HG02943 (cell line): ENCODE results near the gene C19orf44.
"Not testable (repeated sequence)": the region's sequence is repeated elsewhere in the genome, so short reads cannot be mapped to it uniquely, and the experiment has no call there.

Experiments used
- ATAC-seq: cut with Tn5 transposase; IDR thresholded peaks from one replicate; pipeline ENCODE4 v1.9.1; 2021; ENCODE audit warnings: mild to moderate bottlenecking, low read depth, moderate library complexity; ENCODE audit not compliant: unreplicated experiment

C19orf44 gene

GRCh38 chr19:16530540-16531379, 34.6 kb downstream of the C19orf44 start:
- ATAC-seq, result no peak

GRCh38 chr19:16531380-16531669, 35.1 kb downstream of the C19orf44 start:
- ATAC-seq, result no peak

DNA sequence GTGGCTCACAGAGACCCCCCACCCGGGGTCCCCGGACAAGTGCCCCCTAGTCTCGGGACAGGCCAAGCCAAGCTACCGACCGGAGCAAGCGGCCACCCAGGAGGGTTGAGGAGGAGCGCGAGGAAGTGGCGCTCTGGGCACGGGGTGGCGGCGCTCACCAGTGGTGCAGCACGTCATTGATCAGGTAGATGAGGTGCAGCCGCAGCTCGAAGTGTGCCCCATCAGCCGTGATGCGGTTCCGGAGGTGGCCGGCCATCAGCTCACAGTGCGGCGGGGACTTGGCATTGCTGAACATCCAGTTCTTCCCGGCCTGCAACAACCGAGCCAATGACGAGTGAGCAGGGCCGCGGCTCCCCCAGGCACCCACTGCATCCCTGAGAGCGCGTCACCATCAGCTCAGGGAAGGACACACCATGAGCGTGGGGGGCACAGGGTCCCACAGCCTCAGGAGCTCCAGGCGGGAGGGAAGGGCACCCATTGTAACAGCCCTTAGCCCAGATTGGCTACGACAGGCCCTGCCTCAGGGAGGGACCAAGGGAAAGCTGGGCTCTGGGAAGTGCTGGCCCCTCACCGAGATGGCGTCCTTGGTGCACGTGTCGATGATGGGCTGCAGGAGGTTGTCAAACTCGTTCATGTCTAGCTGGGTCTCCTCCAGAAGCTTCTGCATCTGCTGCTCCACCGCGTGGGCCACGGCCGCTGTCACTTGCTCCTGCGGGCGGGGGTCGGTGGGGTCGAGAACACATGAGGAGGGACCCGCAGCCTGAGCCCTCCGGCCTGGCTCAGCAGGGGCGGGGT, 36.4 kb downstream of the C19orf44 start:
- ATAC-seq, result no peak

- no peak for ATAC-seq
Observed at GRCh38 chr19:16535381-16535780, 39.2 kb downstream of the C19orf44 start.

- ATAC-seq, result no peak
Observed at GRCh38 chr19:16536130-16536529, 39.9 kb downstream of the C19orf44 start.

- ATAC-seq, result no peak
Observed at GRCh38 chr19:16537111-16537510, 40.9 kb downstream of the C19orf44 start.

GRCh38 chr19:16540948-16541347, 44.8 kb downstream of the C19orf44 start:
- ATAC-seq, result no peak

DNA sequence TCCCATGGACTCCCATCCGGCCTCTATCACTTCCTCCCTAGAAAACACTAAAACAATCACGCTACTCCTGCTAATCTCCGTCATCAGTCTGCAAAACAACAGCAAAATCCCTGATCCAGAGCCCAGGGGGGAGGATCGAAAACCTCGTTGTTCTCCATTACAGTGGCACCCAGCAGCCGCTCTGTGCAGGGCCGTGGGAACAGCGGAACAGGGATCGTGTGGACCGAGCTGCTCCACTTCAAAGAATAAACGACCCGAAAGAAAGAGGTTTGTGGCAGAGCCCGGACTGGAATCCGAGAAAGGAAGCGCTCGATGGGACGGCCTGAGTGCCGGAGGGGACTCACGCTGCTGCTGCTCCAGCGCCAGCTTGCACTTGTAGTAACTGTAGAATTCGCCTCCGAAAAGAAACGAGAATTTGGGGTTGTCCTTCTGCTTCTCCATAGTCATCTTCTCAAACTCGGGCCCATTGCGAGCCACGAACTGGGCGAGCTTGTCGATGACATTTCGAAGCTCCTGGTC, 45.4 kb downstream of the C19orf44 start:
- ATAC-seq, result no peak

GRCh38 chr19:16542045-16542909, 46.1 kb downstream of the C19orf44 start, which contains the start of gene CHERP:
CHERP (minus strand) TSS chr19:16542437; CDS start chr19:16542378, 59 bp downstream.
- peak; percentile 64 for ATAC-seq

DNA sequence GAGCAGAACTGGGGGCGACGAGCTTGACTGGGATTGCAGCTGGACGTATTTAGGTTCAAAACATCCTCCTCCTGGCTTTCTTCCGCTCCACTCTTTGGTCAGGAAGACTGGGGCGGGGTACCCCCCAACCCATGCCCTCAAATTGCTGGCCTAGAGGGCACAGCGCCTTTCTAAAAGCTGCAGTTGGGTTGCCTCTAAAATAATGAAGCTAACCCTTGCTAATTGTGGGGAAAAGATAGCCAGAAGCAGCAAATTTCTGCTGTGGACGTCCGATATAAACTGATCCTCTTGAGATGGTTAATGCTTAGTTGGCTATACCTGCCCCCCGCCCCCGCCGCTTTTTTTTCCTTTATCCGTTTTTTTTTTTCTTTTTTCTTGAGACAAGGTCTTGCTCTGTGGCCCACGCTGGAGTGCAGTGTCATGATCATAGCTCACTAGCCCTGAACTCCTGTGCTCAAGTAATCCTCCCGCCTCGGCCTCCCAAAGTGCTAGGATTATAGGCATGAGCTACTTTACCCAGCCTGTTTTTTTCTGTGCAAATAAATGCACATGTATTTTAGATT, 46.8 kb downstream of the C19orf44 start:
- ATAC-seq, result no peak

- ATAC-seq, result not testable (repeated sequence)
Observed at GRCh38 chr19:16543734-16544133, 47.5 kb downstream of the C19orf44 start.

- ATAC-seq, result no peak
Observed at GRCh38 chr19:16544473-16545231, 48.5 kb downstream of the C19orf44 start.

GRCh38 chr19:16548956-16549355, 52.8 kb downstream of the C19orf44 start:
- ATAC-seq, result no peak

- ATAC-seq, result not testable (repeated sequence)
Observed at GRCh38 chr19:16551902-16552301, 55.7 kb downstream of the C19orf44 start.

DNA sequence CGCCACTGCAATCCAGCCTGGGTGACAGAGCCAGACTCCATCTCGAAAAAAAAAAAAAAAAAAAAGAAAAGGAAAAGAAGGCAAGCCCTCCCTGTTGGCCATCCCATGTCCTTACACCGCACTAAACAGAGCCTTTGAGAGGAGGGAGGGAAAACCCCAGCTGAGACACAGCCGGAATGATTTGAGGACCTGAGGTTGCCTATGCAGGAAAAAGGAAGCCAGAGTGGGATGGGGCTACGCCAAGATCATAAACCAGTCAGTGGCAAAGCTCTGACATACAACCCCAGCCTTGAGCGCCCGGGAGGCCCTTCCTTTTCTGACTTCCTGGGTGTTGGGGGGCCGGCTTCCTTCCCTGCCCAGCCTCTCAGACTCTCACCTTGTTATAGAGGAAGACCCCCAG, 58.6 kb downstream of the C19orf44 start:
- no peak for ATAC-seq

DNA sequence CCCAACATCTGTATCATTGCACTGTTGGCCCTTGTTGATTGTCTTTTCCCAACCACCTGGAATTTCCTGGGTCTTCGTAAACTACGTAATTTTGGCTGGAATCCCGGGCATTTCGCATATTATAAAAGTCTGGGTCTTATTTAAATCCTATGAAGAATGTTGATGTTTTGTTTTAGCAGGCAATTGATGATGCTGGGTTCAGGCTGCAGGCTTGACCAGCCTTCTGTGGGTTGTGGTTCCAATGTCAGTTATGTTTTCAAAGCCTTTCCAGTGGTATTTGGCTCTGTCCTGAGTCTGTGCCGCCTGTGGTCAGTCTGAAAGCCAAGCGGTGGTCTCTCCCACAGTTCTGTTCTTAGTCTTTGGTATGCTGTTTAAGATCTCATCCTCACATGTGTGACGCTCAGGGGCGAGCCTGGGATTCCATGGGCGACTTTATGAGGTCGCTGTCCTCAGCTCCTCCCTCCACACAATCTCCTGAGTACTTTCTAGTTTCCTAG, 63.6 kb downstream of the C19orf44 start:
- ATAC-seq, result no peak

DNA sequence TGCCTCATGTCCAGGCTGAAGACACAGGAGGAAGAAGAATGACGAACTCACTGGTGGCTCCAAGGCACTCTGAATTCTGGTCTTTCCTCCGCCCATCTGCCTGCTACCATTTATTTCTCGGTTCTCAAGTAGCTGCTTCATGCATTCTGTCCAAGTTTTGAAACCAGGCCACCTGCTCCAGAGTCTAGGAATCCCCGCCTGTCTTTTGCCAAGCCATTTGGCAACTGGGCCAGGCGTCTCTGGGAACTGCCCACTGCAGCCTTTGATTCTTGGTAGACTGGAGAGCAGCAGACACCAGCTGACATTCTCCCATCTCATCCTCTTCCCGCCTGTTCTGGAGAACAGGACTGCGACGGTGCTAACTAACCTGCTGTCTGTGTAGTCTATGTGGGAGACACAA, 65.2 kb downstream of the C19orf44 start:
- no peak for ATAC-seq

- ATAC-seq, result no peak
Observed at GRCh38 chr19:16562608-16563025, 66.4 kb downstream of the C19orf44 start.

DNA sequence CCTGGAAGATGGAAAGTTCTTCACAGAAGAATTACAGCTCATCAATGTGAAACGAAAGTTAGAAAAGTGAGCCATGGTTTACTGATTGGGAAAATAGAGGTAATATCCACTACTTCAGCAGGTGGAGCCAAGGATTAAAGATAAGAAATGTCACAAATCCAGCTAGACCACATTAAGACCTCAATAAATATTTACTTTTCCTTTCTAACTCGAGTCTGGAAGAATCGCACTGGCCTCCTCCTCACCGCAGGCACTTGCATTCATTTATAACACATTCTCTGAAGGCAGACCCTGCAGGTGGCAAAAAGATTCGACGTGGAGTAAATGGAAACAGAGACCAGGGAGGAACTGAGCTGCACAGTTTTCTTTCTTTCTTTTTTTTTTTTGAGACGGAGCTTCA, 68.6 kb downstream of the C19orf44 start:
- no peak for ATAC-seq
